Activated CD8-positive, alpha-beta T cell treated with anti-CD3 and anti-CD28 coated beads for 36 hours (primary cell): ENCODE data around the gene CASQ2. TPM values are rescaled to one million over a fixed set of nuclear protein-coding genes. Genes with fewer than 3 reads are reported as not detected.

Source experiments
- ATAC-seq: fragments of 200-7000 bp; cut with Tn5 transposase; one replicate; pipeline ENCODE4 v1.10.0; 2021; ENCODE audit warnings: mild to moderate bottlenecking, moderate library complexity
- CTCF ChIA-PET: fragments of 350-600 bp; sonication (Branson Sonifier 250); formaldehyde crosslinking; loops from one replicate; lab custom pipeline; 2021; ENCODE audit warnings: antibody characterized with exemption; lab: Charles Lee
- POLR2A ChIA-PET: fragments of 350-600 bp; sonication (Branson Sonifier 250); formaldehyde crosslinking; loops from one replicate; lab custom pipeline; 2021; ENCODE audit warnings: antibody characterized with exemption; lab: Charles Lee
- DNase-seq: peaks from one replicate; pipeline ENCODE4 v3.0.0-alpha.2; 2020
- H3K27ac Mint-ChIP-seq: one replicate; pipeline ENCODE4 v1.8.0; 2021; ENCODE audit warnings: mild to moderate bottlenecking, mixed read lengths
- H3K27me3 Mint-ChIP-seq: one replicate; pipeline ENCODE4 v1.8.0; 2021; ENCODE audit warnings: mixed read lengths
- H3K36me3 Mint-ChIP-seq: one replicate; pipeline ENCODE4 v1.8.0; 2021; ENCODE audit warnings: low read depth, mixed read lengths
- H3K4me1 Mint-ChIP-seq: one replicate; pipeline ENCODE4 v1.8.0; 2021; ENCODE audit warnings: low read depth, mixed read lengths
- H3K4me3 Mint-ChIP-seq: one replicate; pipeline ENCODE4 v1.8.0; 2021; ENCODE audit warnings: mild to moderate bottlenecking, moderate library complexity, mixed read lengths
- H3K9me3 Mint-ChIP-seq: one replicate; pipeline ENCODE4 v1.8.0; 2021; ENCODE audit warnings: mixed read lengths
- CTCF ChIP-seq: fragments of 200-600 bp; IDR thresholded peaks from one replicate; pipeline ENCODE4 v1.8.0; 2022; ENCODE audit warnings: antibody characterized with exemption, mild to moderate bottlenecking
- intact Hi-C: fragments of 100-400 bp; cut with micrococcal nuclease; formaldehyde crosslinking; loops from one replicate; pipeline ENCODE4 v1.10.0; 2022
- total RNA-seq, 2 experiments: library from RNA; stranded (reverse); gene quantifications; one replicate each; pipeline ENCODE4 v1.2.3, GENCODE V29; 2021

CASQ2 gene
- total RNA-seq, 2 experiments from 2014 or later, result not detected

GRCh38 chr1:115761601-115762302 is 6.8 kb downstream of the CASQ2 start:
- ChIA-PET CTCF (interaction anchor here (1.4 kb wide), 1 partner anchor 10 kb away, joined by 7 read pairs; no protein-coding TSS in a partner anchor), POLR2A (no interaction called here)
- intact Hi-C loops, result no loop called here
- no peaks in the 10 kb centered on the region for H3K4me1 Mint-ChIP-seq
- DNase-seq (no peak), ATAC-seq (no peak)
- no peak overlapping the region for H3K4me3 Mint-ChIP-seq
- H3K36me3 Mint-ChIP-seq, result no peaks in the 10 kb centered on the region
- H3K9me3 Mint-ChIP-seq, result peaks cover 4% of the 10 kb centered on the region
- TF ChIP-seq CTCF, result no peak
- H3K27me3 Mint-ChIP-seq, result peaks cover 2% of the 10 kb centered on the region
- H3K27ac Mint-ChIP-seq, result no peak overlapping the region

- no peak for TF ChIP-seq CTCF
- H3K4me3 Mint-ChIP-seq, result no peak overlapping the region
Measured at GRCh38 chr1:115757856-115758255, 10.7 kb downstream of the CASQ2 start.

GRCh38 chr1:115757326-115757725 is 11.2 kb downstream of the CASQ2 start:
- Mint-ChIP-seq H3K9me3 (peaks cover 4% of the 10 kb centered on the region), H3K36me3 (no peaks in the 10 kb centered on the region), H3K27ac (no peak overlapping the region), H3K4me3 (no peak overlapping the region), H3K4me1 (no peaks in the 10 kb centered on the region), H3K27me3 (peaks cover 3% of the 10 kb centered on the region)
- DNase-seq, result no peak
- intact Hi-C loops, result no loop called here
- TF ChIP-seq CTCF, result no peak
- ChIA-PET POLR2A (no interaction called here), CTCF (no interaction called here)
- ATAC-seq, result no peak

More at GRCh38 chr1:115757856-115758255, 10.7 kb downstream of the CASQ2 start:
- ATAC-seq (no peak), DNase-seq (no peak)
- Mint-ChIP-seq H3K36me3 (no peaks in the 10 kb centered on the region), H3K27ac (no peak overlapping the region), H3K27me3 (no peaks in the 10 kb centered on the region), H3K9me3 (peaks cover 4% of the 10 kb centered on the region), H3K4me1 (no peaks in the 10 kb centered on the region)
- ChIA-PET POLR2A (no interaction called here), CTCF (no interaction called here)
- intact Hi-C loops, result no loop called here

GRCh38 chr1:115755456-115756370 is 12.8 kb downstream of the CASQ2 start:
- no peak for ATAC-seq
- POLR2A ChIA-PET, result interaction anchor here (0.6 to 0.7 kb wide), 2 partner anchors 13 to 223 kb away, joined by 3 read pairs; no protein-coding TSS in a partner anchor
- intact Hi-C loops, result no loop called here
- H3K4me1 Mint-ChIP-seq, result no peaks in the 10 kb centered on the region
- H3K36me3 Mint-ChIP-seq, result no peaks in the 10 kb centered on the region
- no peak for TF ChIP-seq CTCF
- CTCF ChIA-PET, result no interaction called here
- H3K27me3 Mint-ChIP-seq, result peaks cover 7% of the 10 kb centered on the region
- peaks cover 4% of the 10 kb centered on the region for H3K9me3 Mint-ChIP-seq
- H3K27ac Mint-ChIP-seq, result no peak overlapping the region
- no peak overlapping the region for H3K4me3 Mint-ChIP-seq
- DNase-seq, result no peak

- peaks cover 10% of the 10 kb centered on the region for H3K27me3 Mint-ChIP-seq
- ATAC-seq, result no peak
- POLR2A ChIA-PET, result no interaction called here
- CTCF ChIA-PET, result no interaction called here
- no peaks in the 10 kb centered on the region for H3K4me1 Mint-ChIP-seq
- no peaks in the 10 kb centered on the region for H3K9me3 Mint-ChIP-seq
- intact Hi-C loops, result no loop called here
- DNase-seq, result no peak
- no peak overlapping the region for H3K4me3 Mint-ChIP-seq
- H3K27ac Mint-ChIP-seq, result no peak overlapping the region
- no peaks in the 10 kb centered on the region for H3K36me3 Mint-ChIP-seq
- TF ChIP-seq CTCF, result no peak
Measured at GRCh38 chr1:115753830-115754229, 14.7 kb downstream of the CASQ2 start.
